Measurements from ENCODE around the gene TNRC18. TPM values are rescaled to one million over a fixed set of nuclear protein-coding genes. Genes with fewer than 3 reads are reported as not detected.

The TNRC18 gene
- total and polyA plus RNA-seq, 9 of the 15 experiments (the other 6 are each of a cell fraction or from before 2014, with no cell fraction given), result 0.03 to 43.2 (median 18.0) TPM

DNA sequence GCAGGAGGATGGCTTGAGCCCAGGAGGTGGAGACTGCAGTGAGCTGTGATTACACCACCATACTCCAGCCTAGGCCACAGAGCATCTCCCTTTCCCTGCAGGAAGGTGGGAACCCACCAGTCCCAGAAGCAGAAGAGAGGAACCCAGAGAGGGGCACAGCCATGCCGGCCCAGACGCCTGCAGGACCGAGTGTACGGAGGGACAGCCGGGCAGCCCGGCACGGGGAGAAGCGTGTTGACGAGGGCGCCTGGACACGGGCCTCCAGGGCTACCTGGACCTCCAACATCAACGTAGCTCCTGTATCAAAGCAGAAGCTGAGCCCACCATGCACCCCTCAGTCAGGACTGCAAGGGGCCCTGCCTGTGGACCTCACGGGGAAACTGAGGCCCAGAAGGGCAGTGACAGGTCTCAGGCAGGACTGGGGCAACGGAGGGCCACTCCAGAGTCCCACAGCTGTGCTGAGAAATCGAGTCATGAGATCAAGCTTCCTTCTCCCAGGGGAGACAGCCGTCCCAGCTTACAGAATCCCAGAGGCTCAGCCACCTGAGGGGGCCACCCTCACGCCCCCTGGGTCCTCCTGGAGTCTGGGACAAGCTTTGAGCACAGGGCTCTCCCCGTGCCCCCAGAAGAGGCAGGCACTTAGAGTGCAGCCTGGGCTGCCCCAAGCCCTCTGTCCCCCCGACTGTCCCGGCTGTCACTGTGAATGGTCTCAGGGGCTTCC lies 43.1 kb downstream of the TNRC18 start (continued):
- TF ChIP-seq CHD7 (IDR thresholded peaks at IDR 0.05; ENCODE audit: low read depth, low read length) (no peak), HNRNPK (IDR thresholded peaks at IDR 0.05; ENCODE audit: low read depth, low read length, poor library complexity, severe bottlenecking) (no peak), ZNF174 (CRISPR knock-in tag; IDR thresholded peaks at IDR 0.05) (no peak), CBFA2T2 (conservative IDR thresholded peaks at IDR 0.05) (no peak), THRB (CRISPR knock-in tag; conservative IDR thresholded peaks at IDR 0.05) (no peak), HNRNPLL (IDR thresholded peaks at IDR 0.05; ENCODE audit: low read depth, low read length, poor library complexity, severe bottlenecking) (no peak), NR2C1 (IDR thresholded peaks at IDR 0.05) (no peak), NR2C1 (tag; IDR thresholded peaks at IDR 0.05) (no peak), HDAC1 (IDR thresholded peaks at IDR 0.05) (no peak)
